Natural killer cell (primary cell): ENCODE measurements around the gene NRF1. TPM values are rescaled to one million over a fixed set of nuclear protein-coding genes. Genes with fewer than 3 reads are reported as not detected.

Source experiments
- ATAC-seq, 3 donors: fragments of 150-1000 bp in 2 of 3; fragments of 200-7000 bp in 1 of 3; cut with Tn5 transposase; 1 replicate in 1 of 3; 2 replicates in 2 of 3; pipeline ENCODE4 v1.10.0; 2021; ENCODE audit warnings: mild to moderate bottlenecking in 2 of 3, moderate library complexity in 2 of 3
- DNase-seq, 2 donors: peaks; one replicate each; pipeline versions ENCODE4 v3.0.0 to v3.0.0-alpha.2; 2013 to 2021; ENCODE audit warnings: mixed read lengths in 1 of 2
- H3K27ac ChIP-seq: one replicate; pipeline ENCODE4 v1.5.1; 2013; ENCODE audit warnings: mild to moderate bottlenecking, low read length
- H3K27me3 ChIP-seq: one replicate; pipeline ENCODE4 v1.6.1; 2013; ENCODE audit warnings: low read length; ENCODE audit not compliant: control insufficient read depth, insufficient read depth
- H3K36me3 ChIP-seq: one replicate; pipeline ENCODE4 v1.6.1; 2013; ENCODE audit warnings: low read length; ENCODE audit not compliant: control insufficient read depth, insufficient read depth
- H3K4me1 ChIP-seq: one replicate; pipeline ENCODE4 v1.6.1; 2013; ENCODE audit warnings: low read length; ENCODE audit not compliant: control insufficient read depth, insufficient read depth
- H3K4me3 ChIP-seq: one replicate; pipeline ENCODE4 v1.5.1; 2013; ENCODE audit warnings: low read length
- H3K9me3 ChIP-seq: one replicate; pipeline ENCODE4 v1.6.1; 2013; ENCODE audit warnings: low read length; ENCODE audit not compliant: control insufficient read depth, insufficient read depth
- H3K27ac Mint-ChIP-seq, 2 donors: one replicate each; pipeline ENCODE4 v1.8.0; 2022; ENCODE audit warnings: mild to moderate bottlenecking in 2 of 2, mixed read lengths in 2 of 2, moderate library complexity in 1 of 2
- H3K27me3 Mint-ChIP-seq, 2 donors: one replicate each; pipeline ENCODE4 v1.8.0; 2022; ENCODE audit warnings: low read depth in 2 of 2, mixed read lengths in 2 of 2
- H3K36me3 Mint-ChIP-seq: one replicate; pipeline ENCODE4 v1.8.0; 2022; ENCODE audit warnings: mixed read lengths
- H3K4me1 Mint-ChIP-seq, 2 donors: one replicate each; pipeline ENCODE4 v1.8.0; 2022; ENCODE audit warnings: mixed read lengths in 2 of 2
- H3K4me3 Mint-ChIP-seq: one replicate; pipeline ENCODE4 v1.8.0; 2022; ENCODE audit warnings: mild to moderate bottlenecking, moderate library complexity, mixed read lengths
- H3K9me3 Mint-ChIP-seq, 2 donors: one replicate each; pipeline ENCODE4 v1.8.0; 2022; ENCODE audit warnings: mixed read lengths in 2 of 2
- WGBS: methylation state at CpG from one replicate; pipeline ENCODE4 v1.1.7; 2013; ENCODE audit warnings: missing lambda C conversion rate; ENCODE audit not compliant: insufficient coverage; 5-methylcytosine and 5-hydroxymethylcytosine counted together
- intact Hi-C: fragments of 100-400 bp; cut with micrococcal nuclease; formaldehyde crosslinking; loops from one replicate; pipeline ENCODE4 v1.14.2; 2022
- total RNA-seq, 4 donors: library from RNA; stranded (reverse); fragments of 120-200 nt in 1 of 4; gene quantifications; one replicate each; pipeline versions ENCODE4 v1.2.3 to v1.2.4, GENCODE V29; 2013 to 2022
- TF ChIP-seq, protein P1 (sequence below): fragments of 200-600 bp; IDR thresholded peaks from one replicate; pipeline ENCODE4 v1.8.0; 2022; ENCODE audit warnings: antibody characterized with exemption

The NRF1 gene
- total RNA-seq, 3 donors from 2014 or later (not counting 1 experiment from before 2014, with no cell fraction given): 39.8 to 43.5 (median 40.1) TPM

DNA sequence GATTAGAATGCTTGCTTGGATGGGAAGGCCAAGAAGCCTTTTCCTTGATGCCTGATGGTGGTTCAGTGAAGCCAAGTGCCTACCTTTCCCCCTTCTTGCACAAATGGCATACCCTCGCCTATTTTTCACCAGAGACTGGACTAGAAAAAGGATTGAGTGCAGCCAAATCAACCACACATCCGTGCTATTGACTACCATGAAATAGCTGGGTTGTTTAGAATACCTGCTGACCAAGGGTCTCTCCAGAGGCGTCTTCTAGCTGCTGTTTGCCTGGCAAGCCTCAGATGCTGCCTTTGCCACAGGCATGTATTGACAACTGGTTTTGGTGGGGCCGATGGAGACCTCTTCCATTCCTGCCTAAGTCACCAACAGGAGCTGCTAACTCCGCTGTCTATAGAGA is 146.5 kb downstream of the NRF1 start:
- no peak overlapping the region for H3K4me3 ChIP-seq
- no peak overlapping the region for H3K27ac Mint-ChIP-seq
- ATAC-seq: no peak
- intact Hi-C loops: no loop called here
- H3K27ac ChIP-seq: no peak overlapping the region
- H3K4me1 Mint-ChIP-seq: peaks cover 0 to 4% of the 10 kb centered on the region in 2 donors
- peaks cover 10% of the 10 kb centered on the region for H3K36me3 ChIP-seq
- H3K4me1 ChIP-seq: no peaks in the 10 kb centered on the region
- no peaks in the 10 kb centered on the region for H3K9me3 Mint-ChIP-seq
- H3K27me3 Mint-ChIP-seq: no peaks in the 10 kb centered on the region
- no peaks in the 10 kb centered on the region for H3K36me3 Mint-ChIP-seq
- H3K27me3 ChIP-seq: no peaks in the 10 kb centered on the region
- H3K9me3 ChIP-seq: no peaks in the 10 kb centered on the region
- DNase-seq: no peak
- WGBS: 97% methylated on average over 5 of the region's 5 CpGs
- TF ChIP-seq, protein P1, sequence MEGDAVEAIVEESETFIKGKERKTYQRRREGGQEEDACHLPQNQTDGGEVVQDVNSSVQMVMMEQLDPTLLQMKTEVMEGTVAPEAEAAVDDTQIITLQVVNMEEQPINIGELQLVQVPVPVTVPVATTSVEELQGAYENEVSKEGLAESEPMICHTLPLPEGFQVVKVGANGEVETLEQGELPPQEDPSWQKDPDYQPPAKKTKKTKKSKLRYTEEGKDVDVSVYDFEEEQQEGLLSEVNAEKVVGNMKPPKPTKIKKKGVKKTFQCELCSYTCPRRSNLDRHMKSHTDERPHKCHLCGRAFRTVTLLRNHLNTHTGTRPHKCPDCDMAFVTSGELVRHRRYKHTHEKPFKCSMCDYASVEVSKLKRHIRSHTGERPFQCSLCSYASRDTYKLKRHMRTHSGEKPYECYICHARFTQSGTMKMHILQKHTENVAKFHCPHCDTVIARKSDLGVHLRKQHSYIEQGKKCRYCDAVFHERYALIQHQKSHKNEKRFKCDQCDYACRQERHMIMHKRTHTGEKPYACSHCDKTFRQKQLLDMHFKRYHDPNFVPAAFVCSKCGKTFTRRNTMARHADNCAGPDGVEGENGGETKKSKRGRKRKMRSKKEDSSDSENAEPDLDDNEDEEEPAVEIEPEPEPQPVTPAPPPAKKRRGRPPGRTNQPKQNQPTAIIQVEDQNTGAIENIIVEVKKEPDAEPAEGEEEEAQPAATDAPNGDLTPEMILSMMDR: no peak
- no peak overlapping the region for H3K4me3 Mint-ChIP-seq

DNA sequence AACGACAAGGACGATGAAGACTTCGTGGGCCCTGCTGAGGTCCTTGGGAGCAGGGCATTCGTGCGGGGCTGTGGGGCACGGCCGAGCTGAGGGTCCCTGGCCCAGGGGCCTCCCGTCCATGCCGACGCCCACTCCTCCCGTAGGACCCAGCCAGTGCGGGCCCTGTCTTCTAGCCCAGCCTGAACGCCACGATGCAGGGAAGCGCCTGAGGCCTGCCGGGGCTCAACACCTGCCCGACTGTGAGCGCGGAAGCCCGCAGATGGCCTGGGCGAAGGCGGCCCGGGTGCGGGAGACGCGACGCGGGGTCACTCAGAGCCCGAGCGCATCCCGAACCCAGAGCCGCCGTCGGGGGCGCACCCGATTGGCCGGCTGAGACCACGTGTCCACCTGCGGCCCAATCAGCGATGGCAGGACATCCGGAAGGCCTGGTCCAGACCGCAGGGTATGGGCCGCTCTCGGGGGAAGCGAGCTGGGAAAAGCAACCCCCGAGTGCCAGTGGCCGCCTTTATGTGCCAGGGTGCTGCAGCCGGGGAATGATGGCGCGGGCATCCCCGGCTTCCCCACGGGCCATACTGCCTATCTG is 151.0 kb downstream of the NRF1 start:
- Histone ChIP-seq H3K4me1 (peaks cover 18% of the 10 kb centered on the region), H3K4me3 (no peak overlapping the region), H3K27me3 (no peaks in the 10 kb centered on the region), H3K36me3 (no peaks in the 10 kb centered on the region), H3K9me3 (no peaks in the 10 kb centered on the region), H3K27ac (no peak overlapping the region)
- TF ChIP-seq, protein P1: no peak
- ATAC-seq (no peak), DNase-seq (no peak)
- intact Hi-C loops: no loop called here
- peaks cover 22 to 27% of the 10 kb centered on the region in 2 donors for H3K4me1 Mint-ChIP-seq
- H3K4me3 Mint-ChIP-seq: no peak overlapping the region
- H3K9me3 Mint-ChIP-seq: no peaks in the 10 kb centered on the region
- peaks cover 0 to 4% of the 10 kb centered on the region in 2 donors for H3K27me3 Mint-ChIP-seq
- no peak overlapping the region for H3K27ac Mint-ChIP-seq
- WGBS: 94% methylated on average over 52 of the region's 52 CpGs
- H3K36me3 Mint-ChIP-seq: no peaks in the 10 kb centered on the region

GRCh38 chr7:129764247-129765084 is 152.9 kb downstream of the NRF1 start:
- no peak overlapping the region for H3K27ac Mint-ChIP-seq
- no peak overlapping the region for H3K27ac ChIP-seq
- no peaks in the 10 kb centered on the region for H3K9me3 ChIP-seq
- H3K27me3 Mint-ChIP-seq: peaks cover 0 to 4% of the 10 kb centered on the region in 2 donors
- H3K36me3 ChIP-seq: no peaks in the 10 kb centered on the region
- DNase-seq (no peak), ATAC-seq (no peak)
- H3K9me3 Mint-ChIP-seq: no peaks in the 10 kb centered on the region
- peaks cover 25 to 43% of the 10 kb centered on the region in 2 donors for H3K4me1 Mint-ChIP-seq
- H3K4me3 Mint-ChIP-seq: no peak overlapping the region
- no peaks in the 10 kb centered on the region for H3K27me3 ChIP-seq
- no peaks in the 10 kb centered on the region for H3K36me3 Mint-ChIP-seq
- peaks cover 23% of the 10 kb centered on the region for H3K4me1 ChIP-seq
- 85% methylated on average over 7 of the region's 7 CpGs for WGBS
- intact Hi-C loops: no loop called here
- TF ChIP-seq, protein P1: no peak
- no peak overlapping the region for H3K4me3 ChIP-seq
